Raji (cell line): ENCODE measurements around the gene BLOC1S2.

Source experiments
- POLR2A ChIP-seq: IDR thresholded peaks from 2 replicates; pipeline ENCODE4 v1.6.1; 2011; ENCODE audit warnings: low read depth, low read length, control low read depth; ENCODE audit not compliant: insufficient read depth

The BLOC1S2 gene

GRCh38 chr10:100232101-100232500 is 54.4 kb downstream of the BLOC1S2 start:
- TF ChIP-seq POLR2A = no peak

GRCh38 chr10:100229819-100230422 is 56.6 kb downstream of the BLOC1S2 start:
- no peak for TF ChIP-seq POLR2A

GRCh38 chr10:100223879-100224278 is 62.6 kb downstream of the BLOC1S2 start:
- TF ChIP-seq POLR2A = no peak
